ENCODE results near the gene PFKFB3. TPM values are rescaled to one million over a fixed set of nuclear protein-coding genes. Genes with fewer than 3 reads are reported as not detected.

Gene PFKFB3
- total RNA-seq, 1 donor: 19.2 TPM

DNA sequence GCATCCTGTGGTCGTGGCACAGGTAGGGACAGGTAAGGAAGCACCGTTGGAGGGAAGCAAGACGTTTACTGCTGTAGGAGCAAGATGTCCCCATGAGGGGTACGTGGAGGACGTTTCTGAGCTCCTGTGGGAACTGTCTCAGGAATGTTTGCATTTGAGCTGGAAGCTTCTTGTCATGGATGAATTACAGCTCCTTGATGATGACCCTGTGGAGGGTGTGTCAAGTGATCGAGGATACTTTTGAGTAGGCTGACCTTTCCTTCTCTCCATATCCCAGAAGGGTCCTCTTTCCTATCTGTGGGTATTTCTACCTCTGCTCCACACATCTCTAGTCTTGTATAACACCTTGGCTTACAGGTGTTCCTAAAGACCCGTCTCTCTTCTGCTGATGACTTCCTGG, 94.8 kb downstream of the PFKFB3 start:
- Histone ChIP-seq H2AFZ (ENCODE audit: low read length) (no peak overlapping the region), H4K20me1 (ENCODE audit: insufficient read depth, low read length) (no peaks in the 10 kb centered on the region)

DNA sequence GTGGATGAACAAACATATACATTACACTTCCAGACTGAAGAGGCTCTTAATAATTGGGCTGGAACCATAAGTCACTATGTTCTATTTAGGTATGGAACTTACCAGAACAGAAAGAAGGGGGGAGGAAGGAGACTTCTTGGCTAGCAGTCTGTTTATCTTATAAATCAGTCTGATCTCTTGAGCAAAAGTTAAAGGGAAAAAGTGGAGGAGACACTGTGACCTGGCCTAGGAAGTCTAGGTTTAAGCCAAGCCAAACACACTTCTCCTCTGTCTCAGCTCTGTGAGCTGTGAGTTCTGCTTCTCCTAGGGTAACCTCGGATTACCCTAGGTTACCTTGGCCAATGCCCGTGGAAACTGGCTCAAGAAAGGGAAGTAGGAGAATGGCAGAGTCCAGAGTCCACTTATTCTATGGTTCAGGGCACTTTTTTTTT, 95.2 kb downstream of the PFKFB3 start:
- peaks cover 6% of the 10 kb centered on the region for H3K4me1 ChIP-seq (ENCODE audit: insufficient read depth, low read length)
- H3K79me2 ChIP-seq (ENCODE audit: insufficient read depth, low read length): no peaks in the 10 kb centered on the region
- H2AFZ ChIP-seq (ENCODE audit: low read length): no peak overlapping the region
- TF ChIP-seq, protein P1, sequence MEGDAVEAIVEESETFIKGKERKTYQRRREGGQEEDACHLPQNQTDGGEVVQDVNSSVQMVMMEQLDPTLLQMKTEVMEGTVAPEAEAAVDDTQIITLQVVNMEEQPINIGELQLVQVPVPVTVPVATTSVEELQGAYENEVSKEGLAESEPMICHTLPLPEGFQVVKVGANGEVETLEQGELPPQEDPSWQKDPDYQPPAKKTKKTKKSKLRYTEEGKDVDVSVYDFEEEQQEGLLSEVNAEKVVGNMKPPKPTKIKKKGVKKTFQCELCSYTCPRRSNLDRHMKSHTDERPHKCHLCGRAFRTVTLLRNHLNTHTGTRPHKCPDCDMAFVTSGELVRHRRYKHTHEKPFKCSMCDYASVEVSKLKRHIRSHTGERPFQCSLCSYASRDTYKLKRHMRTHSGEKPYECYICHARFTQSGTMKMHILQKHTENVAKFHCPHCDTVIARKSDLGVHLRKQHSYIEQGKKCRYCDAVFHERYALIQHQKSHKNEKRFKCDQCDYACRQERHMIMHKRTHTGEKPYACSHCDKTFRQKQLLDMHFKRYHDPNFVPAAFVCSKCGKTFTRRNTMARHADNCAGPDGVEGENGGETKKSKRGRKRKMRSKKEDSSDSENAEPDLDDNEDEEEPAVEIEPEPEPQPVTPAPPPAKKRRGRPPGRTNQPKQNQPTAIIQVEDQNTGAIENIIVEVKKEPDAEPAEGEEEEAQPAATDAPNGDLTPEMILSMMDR (IDR thresholded peaks at IDR 0.05; ENCODE audit: extremely low read depth, low read depth, low read length): no peak
- H3K4me3 ChIP-seq (ENCODE audit: insufficient read depth, low read length): no peak overlapping the region
- H4K20me1 ChIP-seq (ENCODE audit: insufficient read depth, low read length): no peaks in the 10 kb centered on the region
- DNase-seq (ENCODE audit: insufficient read length, low spot score, missing footprints): no peak
- no peak overlapping the region for H3K27ac ChIP-seq (ENCODE audit: low read depth, low read length)
- no peaks in the 10 kb centered on the region for H3K36me3 ChIP-seq (ENCODE audit: insufficient read depth, low read length)
- no peaks in the 10 kb centered on the region for H3K27me3 ChIP-seq (ENCODE audit: insufficient read depth, low read length)
- no peak overlapping the region for H3K4me2 ChIP-seq (ENCODE audit: insufficient read depth, low read length)
- no peaks in the 10 kb centered on the region for H3K9me3 ChIP-seq (ENCODE audit: low read depth, low read length)

More for the DNA sequence above, 94.8 kb downstream of the PFKFB3 start:
- TF ChIP-seq, protein P1 (IDR thresholded peaks at IDR 0.05; ENCODE audit: extremely low read depth, low read depth, low read length): no peak
- Histone ChIP-seq H3K4me1 (ENCODE audit: insufficient read depth, low read length) (peaks cover 6% of the 10 kb centered on the region), H3K27me3 (ENCODE audit: insufficient read depth, low read length) (no peaks in the 10 kb centered on the region), H3K9me3 (ENCODE audit: low read depth, low read length) (no peaks in the 10 kb centered on the region), H3K36me3 (ENCODE audit: insufficient read depth, low read length) (no peaks in the 10 kb centered on the region), H3K4me2 (ENCODE audit: insufficient read depth, low read length) (no peak overlapping the region), H3K79me2 (ENCODE audit: insufficient read depth, low read length) (no peaks in the 10 kb centered on the region), H3K27ac (ENCODE audit: low read depth, low read length) (no peak overlapping the region), H3K4me3 (ENCODE audit: insufficient read depth, low read length) (no peak overlapping the region)
- DNase-seq (ENCODE audit: insufficient read length, low spot score, missing footprints): no peak

DNA sequence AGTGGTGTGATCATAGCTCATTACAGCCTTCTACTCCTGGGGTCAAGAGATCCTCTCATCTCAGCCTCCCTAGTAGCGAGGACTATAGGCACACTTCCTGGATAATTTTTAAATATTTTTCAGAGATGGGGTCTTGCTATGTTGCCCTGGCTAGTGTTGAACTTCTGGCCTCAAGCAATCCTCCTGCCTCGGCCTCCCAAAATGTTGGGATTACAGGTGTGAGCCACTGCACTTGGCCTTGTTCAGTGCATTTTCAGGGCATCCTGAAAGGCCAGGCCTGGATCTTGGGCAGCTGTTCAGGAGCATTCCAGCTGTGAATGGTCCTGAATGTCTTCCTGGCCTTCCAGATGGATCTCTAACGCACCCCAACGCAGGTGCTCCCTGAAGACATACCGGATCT, 95.7 kb downstream of the PFKFB3 start:
- Histone ChIP-seq H3K4me1 (ENCODE audit: insufficient read depth, low read length) (peaks cover 6% of the 10 kb centered on the region), H4K20me1 (ENCODE audit: insufficient read depth, low read length) (no peaks in the 10 kb centered on the region), H3K4me2 (ENCODE audit: insufficient read depth, low read length) (no peak overlapping the region), H3K9me3 (ENCODE audit: low read depth, low read length) (no peaks in the 10 kb centered on the region), H3K4me3 (ENCODE audit: insufficient read depth, low read length) (no peak overlapping the region), H3K79me2 (ENCODE audit: insufficient read depth, low read length) (no peaks in the 10 kb centered on the region), H3K27me3 (ENCODE audit: insufficient read depth, low read length) (no peaks in the 10 kb centered on the region), H2AFZ (ENCODE audit: low read length) (no peak overlapping the region), H3K27ac (ENCODE audit: low read depth, low read length) (no peak overlapping the region), H3K36me3 (ENCODE audit: insufficient read depth, low read length) (no peaks in the 10 kb centered on the region)
- DNase-seq (ENCODE audit: insufficient read length, low spot score, missing footprints): no peak
- TF ChIP-seq, protein P1 (IDR thresholded peaks at IDR 0.05; ENCODE audit: extremely low read depth, low read depth, low read length): no peak

DNA sequence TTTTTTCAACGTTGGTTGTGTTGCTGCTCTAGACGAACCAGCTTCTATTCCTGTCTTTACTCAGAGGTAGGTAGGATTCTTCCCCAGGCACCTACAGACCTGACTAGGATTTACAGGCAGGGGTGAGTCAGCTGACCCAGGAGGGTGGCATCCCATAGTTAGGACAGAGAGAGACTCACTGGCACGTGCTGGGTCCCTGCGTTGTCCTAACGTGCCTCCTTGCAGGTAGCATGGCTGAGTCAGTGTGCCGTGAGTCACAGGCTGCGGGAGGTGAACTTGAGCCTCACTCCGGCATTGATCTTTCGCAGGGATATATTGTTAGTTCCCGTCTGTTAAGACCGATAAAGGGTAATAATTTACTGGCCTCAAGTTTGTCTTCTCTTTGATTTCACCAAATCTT, 96.5 kb downstream of the PFKFB3 start:
- Histone ChIP-seq H3K9me3 (ENCODE audit: low read depth, low read length) (no peaks in the 10 kb centered on the region), H3K79me2 (ENCODE audit: insufficient read depth, low read length) (no peaks in the 10 kb centered on the region), H2AFZ (ENCODE audit: low read length) (no peak overlapping the region), H3K4me1 (ENCODE audit: insufficient read depth, low read length) (peaks cover 6% of the 10 kb centered on the region), H3K27me3 (ENCODE audit: insufficient read depth, low read length) (no peaks in the 10 kb centered on the region), H3K4me2 (ENCODE audit: insufficient read depth, low read length) (no peak overlapping the region), H3K36me3 (ENCODE audit: insufficient read depth, low read length) (no peaks in the 10 kb centered on the region), H4K20me1 (ENCODE audit: insufficient read depth, low read length) (no peaks in the 10 kb centered on the region), H3K4me3 (ENCODE audit: insufficient read depth, low read length) (no peak overlapping the region), H3K27ac (ENCODE audit: low read depth, low read length) (no peak overlapping the region)
- TF ChIP-seq, protein P1 (IDR thresholded peaks at IDR 0.05; ENCODE audit: extremely low read depth, low read depth, low read length): no peak
- no peak for DNase-seq (ENCODE audit: insufficient read length, low spot score, missing footprints)

Measured in osteoblast (primary cell).